Activated naive CD8-positive, alpha-beta T cell treated with anti-CD3 and anti-CD28 coated beads, Interleukin-2, amount 50 U/mL, for 24 hours (primary cell): ENCODE results near the gene PIN1.
"Not testable (repeated sequence)": the region's sequence is repeated elsewhere in the genome, so short reads cannot be mapped to it uniquely, and the experiment has no call there.

Source experiments
- ATAC-seq: fragments of 150-1000 bp; cut with Tn5 transposase; one replicate; pipeline ENCODE4 v1.10.0; 2021
- DNase-seq: peaks from one replicate; pipeline ENCODE4 v3.0.0; 2021
- H3K27ac Mint-ChIP-seq: one replicate; pipeline ENCODE4 v1.8.0; 2021; ENCODE audit warnings: mild to moderate bottlenecking, mixed read lengths
- H3K27me3 Mint-ChIP-seq: one replicate; pipeline ENCODE4 v1.8.0; 2021; ENCODE audit warnings: mixed read lengths
- H3K36me3 Mint-ChIP-seq: one replicate; pipeline ENCODE4 v1.8.0; 2021; ENCODE audit warnings: low read depth, mixed read lengths
- H3K4me1 Mint-ChIP-seq: one replicate; pipeline ENCODE4 v1.8.0; 2021; ENCODE audit warnings: mixed read lengths
- H3K4me3 Mint-ChIP-seq: one replicate; pipeline ENCODE4 v1.8.0; 2021; ENCODE audit warnings: mild to moderate bottlenecking, moderate library complexity, mixed read lengths
- H3K9me3 Mint-ChIP-seq: one replicate; pipeline ENCODE4 v1.8.0; 2021; ENCODE audit warnings: mixed read lengths

PIN1 gene

DNA sequence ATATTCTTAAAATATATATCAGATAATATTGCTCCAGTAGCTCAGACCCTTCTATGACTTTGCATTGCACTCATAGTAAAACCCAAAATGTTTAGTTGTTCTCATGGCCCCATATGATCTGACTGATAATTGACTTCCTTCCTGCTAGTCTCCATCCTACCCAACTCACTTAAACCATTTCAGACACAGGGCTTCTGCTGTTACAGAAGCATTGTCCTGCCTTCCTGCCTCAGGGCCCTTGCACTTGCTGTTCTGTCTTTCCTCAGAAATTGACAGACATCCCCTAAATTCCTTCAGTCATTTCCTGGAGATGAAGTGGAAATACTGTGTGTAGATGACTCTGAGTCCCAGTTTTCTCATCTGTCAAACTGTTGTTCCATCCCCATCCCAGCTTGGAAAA lies 36.0 kb upstream of the PIN1 start:
- peaks cover 11% of the 10 kb centered on the region for H3K4me1 Mint-ChIP-seq
- no peaks in the 10 kb centered on the region for H3K36me3 Mint-ChIP-seq
- no peak overlapping the region for H3K4me3 Mint-ChIP-seq

DNA sequence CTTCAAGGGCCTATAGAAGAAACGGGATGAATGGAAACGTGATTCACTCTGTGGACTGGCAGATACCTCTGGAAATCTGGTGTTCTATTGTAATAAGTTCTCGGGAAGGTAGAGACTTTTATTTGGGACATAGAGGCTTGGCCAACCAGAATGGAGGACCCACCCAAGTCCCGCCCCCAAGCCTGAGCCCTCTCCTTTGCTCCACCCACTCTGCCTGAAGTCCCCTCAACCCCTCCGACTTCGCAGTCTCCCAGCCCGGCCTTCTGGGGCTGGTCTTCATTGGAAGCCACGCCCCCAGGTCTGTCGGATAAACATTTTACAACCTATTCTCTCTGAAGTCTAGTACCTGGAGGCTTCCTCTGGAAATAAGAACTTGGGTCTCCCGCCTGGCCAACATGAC lies 33.1 kb upstream of the PIN1 start:
- Mint-ChIP-seq H3K27ac (no peak overlapping the region), H3K4me1 (peaks cover 4% of the 10 kb centered on the region), H3K36me3 (no peaks in the 10 kb centered on the region), H3K4me3 (no peak overlapping the region), H3K9me3 (no peaks in the 10 kb centered on the region), H3K27me3 (no peaks in the 10 kb centered on the region)
- ATAC-seq (no peak), DNase-seq (no peak)

More for the DNA sequence above, 36.0 kb upstream of the PIN1 start:
- no peak overlapping the region for H3K27ac Mint-ChIP-seq
- DNase-seq (no peak), ATAC-seq (no peak)
- H3K9me3 Mint-ChIP-seq = no peaks in the 10 kb centered on the region
- no peaks in the 10 kb centered on the region for H3K27me3 Mint-ChIP-seq

DNA sequence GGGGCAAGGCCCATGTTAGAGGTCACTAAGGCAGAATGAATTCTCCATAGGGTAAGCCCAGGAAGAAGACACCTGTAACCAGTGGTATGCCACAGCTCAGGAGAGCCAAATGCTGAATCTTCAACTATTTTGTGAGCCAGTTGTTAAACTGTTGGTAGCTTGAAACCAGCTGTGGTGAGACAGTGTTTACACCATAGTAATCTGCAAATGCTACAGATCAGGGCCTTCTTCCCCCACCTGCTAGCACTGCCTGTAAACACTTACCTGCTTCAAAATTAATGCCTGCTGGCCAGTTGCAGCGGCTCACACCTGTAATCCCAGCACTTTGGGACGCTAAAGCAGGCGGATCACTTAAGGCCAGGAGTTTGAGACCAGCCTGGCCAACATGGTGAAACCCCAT lies 28.3 kb upstream of the PIN1 start:
- H3K4me1 Mint-ChIP-seq = peaks cover 20% of the 10 kb centered on the region
- no peaks in the 10 kb centered on the region for H3K9me3 Mint-ChIP-seq
- H3K27ac Mint-ChIP-seq = no peak overlapping the region
- ATAC-seq (no peak), DNase-seq (no peak)
- no peaks in the 10 kb centered on the region for H3K27me3 Mint-ChIP-seq
- H3K4me3 Mint-ChIP-seq = no peak overlapping the region
- peaks cover 15% of the 10 kb centered on the region for H3K36me3 Mint-ChIP-seq

DNA sequence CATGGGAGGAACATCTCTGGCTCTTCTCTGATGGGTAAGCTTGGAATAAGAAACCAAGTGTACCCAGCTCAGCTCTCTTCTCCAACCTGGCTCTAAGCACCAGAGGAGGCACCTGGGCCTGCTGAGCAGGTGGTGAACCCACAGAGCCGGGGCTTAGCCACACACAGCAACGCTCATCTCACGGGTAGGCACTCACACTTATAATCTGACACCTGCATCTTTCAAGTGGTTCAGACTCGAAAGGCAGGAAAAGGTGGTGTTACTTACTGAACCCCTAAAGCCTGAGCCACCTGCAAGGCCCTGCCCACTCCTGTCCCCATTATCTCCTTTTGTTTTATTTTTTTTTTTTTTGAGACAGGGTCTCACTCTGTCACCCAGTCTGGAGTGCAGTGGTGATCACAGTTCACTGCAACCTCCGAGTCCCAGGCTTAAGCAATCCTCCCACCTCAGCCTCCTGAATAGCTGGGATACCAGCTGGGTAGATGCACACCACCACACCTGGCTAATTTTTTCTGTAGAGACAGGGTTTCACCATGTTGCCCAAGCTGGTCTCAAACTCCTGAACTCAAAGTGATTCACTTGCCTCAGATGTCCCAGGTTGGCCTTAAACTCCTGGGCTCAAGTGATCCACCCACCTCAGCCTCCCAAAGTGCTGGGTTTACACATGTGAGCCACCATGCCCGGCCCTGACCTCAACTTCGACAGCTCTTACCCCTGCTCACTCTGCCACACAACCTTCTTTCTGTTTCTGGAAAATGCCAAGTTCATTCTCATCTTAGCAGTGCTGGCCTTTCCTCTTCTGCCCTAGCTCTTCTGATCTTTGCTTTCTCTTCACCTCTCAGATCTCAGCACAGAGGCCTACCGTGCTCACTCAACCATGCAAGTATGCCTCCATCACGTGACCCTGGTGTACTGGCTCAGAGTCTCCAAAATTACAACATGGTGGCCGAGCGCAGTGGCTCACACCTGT lies 26.0 kb upstream of the PIN1 start:
- Mint-ChIP-seq H3K4me3 (no peak overlapping the region), H3K36me3 (peaks cover 20% of the 10 kb centered on the region), H3K4me1 (peaks cover 22% of the 10 kb centered on the region), H3K27ac (peak overlapping the region; percentile 75), H3K9me3 (no peaks in the 10 kb centered on the region), H3K27me3 (no peaks in the 10 kb centered on the region)
- ATAC-seq (no peak), DNase-seq (no peak)

DNA sequence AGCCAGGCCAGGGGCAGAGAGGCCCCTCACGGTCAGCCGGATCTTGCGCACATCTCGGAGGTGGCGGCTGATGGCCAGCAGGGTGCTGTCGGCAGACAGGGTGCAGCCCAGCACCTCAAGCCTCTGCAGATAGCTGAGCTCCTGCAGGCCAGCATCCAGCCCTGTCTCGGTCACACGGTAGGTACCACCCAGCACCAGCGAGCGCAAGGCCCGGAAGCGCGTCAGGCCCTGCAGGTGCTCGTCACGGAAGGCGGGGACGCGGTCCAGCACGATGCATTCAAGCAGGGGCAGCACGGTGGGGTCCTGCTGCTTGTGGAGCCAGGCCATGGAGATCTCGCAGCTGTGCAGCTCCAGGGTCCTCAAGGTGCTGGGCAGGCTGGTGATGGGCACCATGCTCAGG lies 24.0 kb upstream of the PIN1 start:
- Mint-ChIP-seq H3K4me1 (peaks cover 22% of the 10 kb centered on the region), H3K36me3 (peaks cover 34% of the 10 kb centered on the region)
- no peak for ATAC-seq

DNA sequence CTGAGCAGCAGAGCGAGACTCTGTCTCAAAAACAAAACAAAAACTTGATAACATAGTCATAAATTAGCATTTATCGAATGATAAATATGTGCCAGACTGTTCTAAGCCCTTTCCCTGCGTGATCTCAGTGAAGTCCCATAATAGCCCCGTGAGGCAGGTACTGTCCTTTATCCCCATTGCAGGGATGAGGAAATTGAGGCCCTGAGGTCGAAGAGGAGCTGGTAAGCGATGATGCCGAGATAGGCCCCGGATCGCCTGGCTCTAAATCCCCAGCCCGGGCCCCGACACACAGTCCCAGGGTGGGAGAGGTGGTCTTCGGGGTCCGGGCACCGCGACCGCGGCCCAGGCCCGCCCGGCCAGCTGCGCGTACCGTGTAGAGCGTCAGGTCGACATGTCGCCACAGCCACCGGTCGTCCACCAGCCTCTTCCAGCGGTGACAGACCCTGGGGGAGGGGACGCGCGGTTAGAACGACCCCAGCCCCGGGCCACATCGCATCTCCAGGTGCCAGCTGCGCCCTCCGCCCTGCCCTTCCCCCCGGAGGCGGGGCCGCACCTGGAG lies 16.9 kb upstream of the PIN1 start:
- Mint-ChIP-seq H3K4me3 (peak overlapping the region; percentile 88), H3K9me3 (peaks cover 6% of the 10 kb centered on the region), H3K27me3 (no peaks in the 10 kb centered on the region), H3K4me1 (peaks cover 30% of the 10 kb centered on the region), H3K36me3 (peaks cover 27% of the 10 kb centered on the region), H3K27ac (peak overlapping the region; percentile 88)
- DNase-seq = no peak
- no peak for ATAC-seq

More for the DNA sequence above, 24.0 kb upstream of the PIN1 start:
- Mint-ChIP-seq H3K27ac (no peak overlapping the region), H3K9me3 (peaks cover under 1% of the 10 kb centered on the region), H3K4me3 (no peak overlapping the region), H3K27me3 (no peaks in the 10 kb centered on the region)
- no peak for DNase-seq

DNA sequence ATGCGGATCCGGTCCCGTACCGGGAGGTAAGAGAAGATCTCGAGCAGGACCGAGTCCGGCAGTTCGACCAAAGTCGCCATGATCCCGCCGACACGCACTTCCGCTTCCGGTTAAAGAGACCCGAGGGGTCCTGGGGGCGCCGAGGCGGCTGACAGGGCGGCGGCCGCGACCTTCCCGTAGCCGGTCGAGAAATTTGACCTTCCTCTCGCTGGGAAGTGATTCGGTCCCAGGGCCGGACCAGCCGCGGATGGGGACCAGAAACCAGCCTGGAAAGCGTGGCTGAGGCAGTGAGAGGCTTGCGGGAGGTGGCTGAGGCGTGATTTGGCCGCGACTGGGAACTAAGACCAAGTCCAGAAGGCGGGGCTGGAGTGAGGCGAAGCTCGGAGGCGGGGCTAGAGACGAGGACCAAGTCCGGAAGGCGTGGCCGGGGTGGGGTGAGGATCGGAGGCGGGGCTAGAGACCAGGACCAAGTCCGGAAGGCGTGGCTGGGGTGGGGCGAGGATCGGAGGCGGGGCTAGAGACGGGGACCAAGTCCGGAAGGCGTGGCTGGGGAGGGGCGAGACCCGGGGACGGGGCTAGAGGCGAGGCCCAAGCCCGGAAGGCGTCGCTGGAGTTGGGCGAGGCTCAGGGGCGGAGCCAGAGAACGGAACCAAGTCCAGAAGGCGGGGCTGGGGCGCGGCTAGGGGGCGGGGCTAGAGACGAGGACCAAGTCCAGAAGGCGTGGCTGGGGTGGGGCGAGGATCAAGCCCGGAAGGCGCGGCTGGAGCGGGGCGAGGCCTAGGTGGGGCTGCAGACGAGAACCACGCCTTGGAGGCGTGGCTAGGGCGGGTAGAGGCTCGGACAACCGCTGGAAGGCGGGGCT lies 16.2 kb upstream of the PIN1 start, which contains the start of gene FBXL12:
Gene FBXL12 (minus strand): TSS at position 346 of the 862 bp plus-strand sequence. CDS start 266 bp downstream, at position 80.
- Mint-ChIP-seq H3K27me3 (no peaks in the 10 kb centered on the region), H3K27ac (peak within 1 kb of the TSS; percentile 88), H3K9me3 (peaks cover 6% of the 10 kb centered on the region), H3K4me1 (peaks cover 29% of the 10 kb centered on the region), H3K36me3 (peaks cover 25% of the 10 kb centered on the region), H3K4me3 (peak within 1 kb of the TSS; percentile 88)
- DNase-seq (peak; percentile 100), ATAC-seq (peak; percentile 93)

DNA sequence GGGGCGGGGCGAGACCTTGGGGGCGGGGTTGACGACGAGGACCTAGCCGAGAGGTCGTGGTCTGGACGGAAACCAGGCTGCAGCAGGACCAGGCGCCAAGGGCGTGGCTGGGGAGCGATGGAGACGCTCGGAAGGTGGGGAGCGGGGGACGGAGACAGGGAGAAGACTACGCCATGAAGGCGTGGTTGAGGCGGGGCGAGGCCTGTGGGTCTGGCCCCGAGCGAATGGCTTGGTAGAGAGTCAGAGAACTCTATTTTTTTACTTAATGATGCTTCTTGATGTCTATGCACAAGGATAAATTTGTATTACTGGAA lies 15.6 kb upstream of the PIN1 start:
- peaks cover 24% of the 10 kb centered on the region for H3K36me3 Mint-ChIP-seq
- peaks cover 6% of the 10 kb centered on the region for H3K9me3 Mint-ChIP-seq
- DNase-seq (no peak), ATAC-seq (no peak)
- H3K27ac Mint-ChIP-seq = peak overlapping the region; percentile 88
- H3K4me1 Mint-ChIP-seq = peaks cover 29% of the 10 kb centered on the region
- H3K4me3 Mint-ChIP-seq = peak overlapping the region; percentile 88
- no peaks in the 10 kb centered on the region for H3K27me3 Mint-ChIP-seq

DNA sequence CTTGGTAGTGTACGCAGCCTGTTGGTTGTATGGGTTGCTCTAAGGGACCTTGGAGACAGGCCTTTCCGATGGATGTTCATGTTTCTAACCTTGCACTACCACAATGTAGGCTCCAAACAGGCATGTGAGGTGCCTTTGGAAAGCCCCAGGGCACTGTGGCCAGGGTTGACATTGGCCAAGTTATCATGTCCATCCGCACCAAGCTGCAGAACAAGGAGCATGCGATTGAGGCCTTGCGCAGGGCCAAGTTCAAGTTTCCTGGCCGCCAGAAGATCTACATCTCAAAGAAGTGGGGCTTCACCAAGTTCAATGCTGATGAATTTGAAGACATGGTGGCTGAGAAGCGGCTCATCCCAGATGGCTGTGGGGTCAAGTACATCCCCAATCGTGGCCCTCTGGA lies 15.1 kb upstream of the PIN1 start:
- Mint-ChIP-seq H3K4me1 (peaks cover 29% of the 10 kb centered on the region), H3K36me3 (peaks cover 20% of the 10 kb centered on the region), H3K4me3 (peak overlapping the region; percentile 88)
- not testable (repeated sequence) for H3K9me3 Mint-ChIP-seq, H3K27me3 Mint-ChIP-seq, ATAC-seq, DNase-seq, H3K27ac Mint-ChIP-seq

DNA sequence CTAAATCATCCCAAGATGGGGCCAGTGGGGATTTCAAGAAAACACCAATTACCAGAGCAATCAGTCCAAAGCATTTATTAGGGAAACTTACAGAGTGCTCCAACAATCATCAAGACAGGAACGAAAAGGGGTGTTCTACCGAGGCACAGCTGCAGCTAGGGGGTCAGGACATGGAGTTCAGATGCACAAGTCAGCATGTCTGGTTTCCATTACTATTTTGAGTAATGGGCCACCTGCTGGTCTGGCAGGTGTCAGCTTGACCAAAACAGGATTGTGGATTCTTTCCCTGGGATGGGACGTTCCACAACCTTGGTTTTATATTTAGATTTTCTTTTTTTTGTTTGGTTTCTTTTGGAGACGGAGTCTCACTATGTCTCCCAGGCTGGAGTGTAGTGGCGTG lies 11.3 kb upstream of the PIN1 start:
- H3K36me3 Mint-ChIP-seq = peaks cover 14% of the 10 kb centered on the region
- H3K9me3 Mint-ChIP-seq = no peaks in the 10 kb centered on the region
- H3K4me1 Mint-ChIP-seq = peaks cover 29% of the 10 kb centered on the region
- H3K4me3 Mint-ChIP-seq = no peak overlapping the region
- no peak overlapping the region for H3K27ac Mint-ChIP-seq
- no peaks in the 10 kb centered on the region for H3K27me3 Mint-ChIP-seq
- DNase-seq (no peak), ATAC-seq (no peak)

DNA sequence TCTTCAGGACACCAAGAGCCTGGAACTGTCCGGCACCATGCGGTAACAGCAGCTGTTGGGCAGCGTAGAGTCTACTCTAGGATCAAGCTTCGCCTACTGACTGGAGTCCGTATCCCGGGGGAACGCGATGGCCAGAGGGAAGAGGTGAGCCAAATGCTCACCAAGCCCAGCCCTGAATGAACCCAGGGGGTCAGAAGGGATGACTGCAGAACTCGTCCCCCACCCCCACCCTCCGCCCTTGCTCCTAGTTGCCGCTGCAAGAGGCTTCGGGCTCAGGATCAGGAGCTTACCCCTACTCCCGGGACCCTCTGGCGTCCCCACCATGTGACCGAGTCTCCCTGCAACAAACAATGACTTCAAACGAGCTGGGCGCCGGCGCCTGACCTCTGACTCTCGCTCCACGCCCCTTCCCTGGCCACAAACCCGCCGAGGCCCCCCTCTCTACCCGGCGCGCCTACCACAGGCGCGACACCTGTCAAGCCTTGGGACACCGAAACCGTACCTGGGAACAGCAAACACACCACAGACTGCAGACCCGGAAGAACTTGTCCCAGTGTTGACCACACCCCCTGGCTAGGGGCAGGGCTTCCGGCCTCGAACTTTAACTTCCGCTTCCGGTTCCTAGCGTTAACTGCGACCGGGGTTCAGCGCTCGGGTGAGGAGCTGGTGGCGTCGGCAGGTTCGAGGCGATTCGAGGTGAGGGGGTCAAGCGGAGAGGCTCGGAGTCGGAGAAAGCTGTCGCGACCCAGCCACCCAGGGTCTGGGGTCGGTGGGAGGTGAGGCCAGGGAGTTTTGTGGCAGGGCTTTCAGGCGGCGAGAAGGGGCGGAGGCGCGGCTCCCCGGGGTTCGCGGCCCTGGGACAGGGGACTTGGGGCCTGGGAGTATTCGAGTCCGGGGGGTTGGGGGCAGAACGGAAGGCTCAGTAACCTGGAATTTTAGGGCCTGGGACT lies 7.6 kb upstream of the PIN1 start, which contains the start of gene UBL5:
Gene UBL5 (plus strand): TSS at position 630 of the 950 bp plus-strand sequence. CDS start 420 bp downstream, outside the sequence.
- DNase-seq = peak; percentile 90
- peak; percentile 97 for ATAC-seq
- peak within 1 kb of the TSS; percentile 98 for H3K4me3 Mint-ChIP-seq

DNA sequence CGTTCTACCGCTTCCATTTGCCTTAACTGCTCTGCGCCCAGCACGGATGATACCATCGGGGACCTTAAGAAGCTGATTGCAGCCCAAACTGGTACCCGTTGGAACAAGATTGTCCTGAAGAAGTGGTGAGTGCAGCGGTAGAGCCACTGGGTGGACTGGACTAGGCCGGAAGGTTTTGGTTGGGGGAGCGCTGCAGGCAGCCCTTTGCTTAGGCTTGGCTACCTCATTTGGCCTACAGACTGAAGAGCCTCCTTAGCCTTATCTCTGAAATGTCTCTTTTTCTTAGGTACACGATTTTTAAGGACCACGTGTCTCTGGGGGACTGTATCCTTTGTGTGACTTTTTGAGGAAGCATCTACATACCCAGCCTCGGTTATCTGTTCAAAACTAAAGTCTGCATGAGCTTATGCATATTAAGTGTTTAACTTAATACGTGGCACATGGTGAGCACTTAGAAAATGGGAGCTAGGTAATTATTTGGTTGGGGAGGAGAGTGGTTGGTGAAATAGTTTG lies 6.5 kb upstream of the PIN1 start:
- ATAC-seq (no peak), DNase-seq (no peak)
- peak overlapping the region; percentile 98 for H3K4me3 Mint-ChIP-seq
- peak overlapping the region; percentile 94 for H3K27ac Mint-ChIP-seq
- no peaks in the 10 kb centered on the region for H3K27me3 Mint-ChIP-seq
- no peaks in the 10 kb centered on the region for H3K9me3 Mint-ChIP-seq
- H3K36me3 Mint-ChIP-seq = peaks cover 26% of the 10 kb centered on the region
- peaks cover 26% of the 10 kb centered on the region for H3K4me1 Mint-ChIP-seq

More for the DNA sequence above, 7.6 kb upstream of the PIN1 start, which contains the start of gene UBL5:
- peaks cover 26% of the 10 kb centered on the region for H3K36me3 Mint-ChIP-seq
- H3K27ac Mint-ChIP-seq = peak within 1 kb of the TSS; percentile 94
- no peaks in the 10 kb centered on the region for H3K27me3 Mint-ChIP-seq
- H3K9me3 Mint-ChIP-seq = no peaks in the 10 kb centered on the region
- H3K4me1 Mint-ChIP-seq = peaks cover 26% of the 10 kb centered on the region

DNA sequence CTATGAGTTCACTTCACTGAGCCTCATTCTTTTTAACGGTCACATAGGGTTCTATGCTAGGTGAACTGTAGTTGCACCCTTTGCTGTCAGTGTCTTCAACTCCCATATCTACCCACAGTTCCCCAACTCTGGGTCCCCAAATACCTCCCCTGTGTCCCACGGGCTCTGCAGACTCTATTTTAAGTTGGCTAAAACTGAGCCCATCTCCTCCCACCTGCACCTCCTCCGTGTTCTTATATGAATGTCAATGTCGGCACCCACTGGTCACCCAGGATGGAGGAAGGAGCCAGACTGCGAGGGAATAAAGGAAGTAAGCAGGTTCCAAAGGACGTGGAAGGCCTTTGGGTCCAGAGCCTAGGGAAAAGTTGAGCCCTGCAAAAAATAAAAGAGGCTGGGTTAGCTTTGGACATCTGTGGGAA lies 802 bp upstream of the PIN1 start:
- Mint-ChIP-seq H3K9me3 (no peaks in the 10 kb centered on the region), H3K4me3 (peak overlapping the region; percentile 84), H3K27ac (peak overlapping the region; percentile 78), H3K4me1 (peaks cover 24% of the 10 kb centered on the region), H3K27me3 (no peaks in the 10 kb centered on the region), H3K36me3 (peaks cover 23% of the 10 kb centered on the region)
- DNase-seq = no peak
- no peak for ATAC-seq
